ENCODE results near the gene C1orf141.

DNA sequence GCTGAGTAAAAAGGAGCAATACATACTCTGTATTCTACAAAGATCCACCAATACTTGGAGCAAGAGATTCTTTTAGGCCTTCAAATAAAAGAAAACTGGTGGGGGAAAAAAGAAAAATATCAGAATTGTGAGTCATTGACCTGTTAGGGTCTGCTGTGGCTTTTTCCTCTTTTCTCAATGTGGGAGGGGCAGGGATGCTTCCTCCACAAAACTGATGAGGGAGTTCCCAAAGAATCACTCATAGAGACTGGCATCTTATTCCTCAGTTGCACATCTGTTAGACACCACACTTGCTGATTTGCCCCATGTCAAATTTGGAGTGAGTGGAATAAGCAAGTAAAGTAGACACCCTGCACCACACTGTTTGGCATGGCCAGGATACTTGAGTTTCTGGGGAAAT lies 16.6 kb downstream of the C1orf141 start:
- TF ChIP-seq, protein P1, sequence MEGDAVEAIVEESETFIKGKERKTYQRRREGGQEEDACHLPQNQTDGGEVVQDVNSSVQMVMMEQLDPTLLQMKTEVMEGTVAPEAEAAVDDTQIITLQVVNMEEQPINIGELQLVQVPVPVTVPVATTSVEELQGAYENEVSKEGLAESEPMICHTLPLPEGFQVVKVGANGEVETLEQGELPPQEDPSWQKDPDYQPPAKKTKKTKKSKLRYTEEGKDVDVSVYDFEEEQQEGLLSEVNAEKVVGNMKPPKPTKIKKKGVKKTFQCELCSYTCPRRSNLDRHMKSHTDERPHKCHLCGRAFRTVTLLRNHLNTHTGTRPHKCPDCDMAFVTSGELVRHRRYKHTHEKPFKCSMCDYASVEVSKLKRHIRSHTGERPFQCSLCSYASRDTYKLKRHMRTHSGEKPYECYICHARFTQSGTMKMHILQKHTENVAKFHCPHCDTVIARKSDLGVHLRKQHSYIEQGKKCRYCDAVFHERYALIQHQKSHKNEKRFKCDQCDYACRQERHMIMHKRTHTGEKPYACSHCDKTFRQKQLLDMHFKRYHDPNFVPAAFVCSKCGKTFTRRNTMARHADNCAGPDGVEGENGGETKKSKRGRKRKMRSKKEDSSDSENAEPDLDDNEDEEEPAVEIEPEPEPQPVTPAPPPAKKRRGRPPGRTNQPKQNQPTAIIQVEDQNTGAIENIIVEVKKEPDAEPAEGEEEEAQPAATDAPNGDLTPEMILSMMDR (IDR thresholded peaks at IDR 0.05) = no peak
- no peak for TF ChIP-seq POLR2A (IDR thresholded peaks at IDR 0.05)

Measured in adrenal gland (tissue), 5 donors.